ENCODE measurements around the gene RASA4B.
"Not testable (repeated sequence)": the region's sequence is repeated elsewhere in the genome, so short reads cannot be mapped to it uniquely, and the experiment has no call there.

DNA sequence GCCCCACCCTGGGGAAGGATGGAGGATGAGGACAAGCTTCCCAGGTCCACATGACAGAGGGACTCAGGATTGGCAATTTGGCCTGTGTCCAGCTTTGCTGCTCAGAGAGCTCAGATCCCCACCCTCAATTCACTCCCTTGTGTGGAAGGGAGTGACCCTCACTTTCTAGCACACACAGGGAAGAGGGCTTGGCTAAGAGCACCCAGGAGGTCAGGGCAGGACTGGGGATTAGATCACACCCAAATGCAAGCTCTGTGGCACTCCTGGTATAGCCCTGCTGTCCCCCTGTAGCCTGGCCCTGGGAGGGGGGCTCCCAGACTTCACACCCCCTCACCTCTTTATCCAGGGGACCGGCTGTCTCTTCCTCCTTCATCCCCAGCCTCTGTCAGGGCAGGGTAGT, 26.8 kb upstream of the RASA4B start:
- TF ChIP-seq POLR2AphosphoS5, EP300 (IDR thresholded peaks at IDR 0.05): not testable (repeated sequence)
